AG09309 (cell line): ENCODE measurements around the gene PLEKHA7.
A peak's percentile ranks its signal among the peaks of the same experiment; 100 is the strongest.

Experiments
- DNase-seq: peaks from one replicate; pipeline ENCODE4 v3.0.0-alpha.2; 2010; ENCODE audit warnings: low read depth
- H3K4me3 ChIP-seq: 2 replicates; pipeline ENCODE4 v1.5.1; 2011; ENCODE audit warnings: mild to moderate bottlenecking, low read depth, low read length, moderate library complexity; ENCODE audit not compliant: control insufficient read depth
- TF ChIP-seq, protein P1 (sequence below): IDR thresholded peaks from 2 replicates; pipeline ENCODE4 v1.5.1; 2011; ENCODE audit warnings: mild to moderate bottlenecking, low read depth, low read length, inconsistent platforms; ENCODE audit not compliant: insufficient read depth, control insufficient read depth; ENCODE audit errors: missing control alignments

The PLEKHA7 gene

DNA sequence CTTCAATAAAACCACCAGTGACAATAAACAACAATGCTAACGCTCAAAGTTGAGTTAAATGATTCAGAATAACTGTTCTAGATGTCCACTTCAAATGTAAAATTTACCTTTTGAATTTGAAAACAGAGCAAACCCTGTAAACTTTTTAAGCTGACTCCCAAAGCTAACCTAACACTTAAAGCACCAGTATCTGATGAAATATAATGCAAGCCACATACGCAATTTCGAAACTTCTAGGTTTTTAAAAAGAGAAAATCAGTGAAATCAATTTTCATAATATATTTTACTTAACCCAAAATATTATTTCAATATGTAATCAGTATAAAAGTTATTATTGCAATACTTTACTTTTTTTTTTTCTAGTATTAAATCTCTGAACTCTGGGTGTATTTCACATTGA lies 71.3 kb downstream of the PLEKHA7 start:
- TF ChIP-seq, protein P1, sequence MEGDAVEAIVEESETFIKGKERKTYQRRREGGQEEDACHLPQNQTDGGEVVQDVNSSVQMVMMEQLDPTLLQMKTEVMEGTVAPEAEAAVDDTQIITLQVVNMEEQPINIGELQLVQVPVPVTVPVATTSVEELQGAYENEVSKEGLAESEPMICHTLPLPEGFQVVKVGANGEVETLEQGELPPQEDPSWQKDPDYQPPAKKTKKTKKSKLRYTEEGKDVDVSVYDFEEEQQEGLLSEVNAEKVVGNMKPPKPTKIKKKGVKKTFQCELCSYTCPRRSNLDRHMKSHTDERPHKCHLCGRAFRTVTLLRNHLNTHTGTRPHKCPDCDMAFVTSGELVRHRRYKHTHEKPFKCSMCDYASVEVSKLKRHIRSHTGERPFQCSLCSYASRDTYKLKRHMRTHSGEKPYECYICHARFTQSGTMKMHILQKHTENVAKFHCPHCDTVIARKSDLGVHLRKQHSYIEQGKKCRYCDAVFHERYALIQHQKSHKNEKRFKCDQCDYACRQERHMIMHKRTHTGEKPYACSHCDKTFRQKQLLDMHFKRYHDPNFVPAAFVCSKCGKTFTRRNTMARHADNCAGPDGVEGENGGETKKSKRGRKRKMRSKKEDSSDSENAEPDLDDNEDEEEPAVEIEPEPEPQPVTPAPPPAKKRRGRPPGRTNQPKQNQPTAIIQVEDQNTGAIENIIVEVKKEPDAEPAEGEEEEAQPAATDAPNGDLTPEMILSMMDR: no peak
- H3K4me3 ChIP-seq: no peak overlapping the region
- no peak for DNase-seq

DNA sequence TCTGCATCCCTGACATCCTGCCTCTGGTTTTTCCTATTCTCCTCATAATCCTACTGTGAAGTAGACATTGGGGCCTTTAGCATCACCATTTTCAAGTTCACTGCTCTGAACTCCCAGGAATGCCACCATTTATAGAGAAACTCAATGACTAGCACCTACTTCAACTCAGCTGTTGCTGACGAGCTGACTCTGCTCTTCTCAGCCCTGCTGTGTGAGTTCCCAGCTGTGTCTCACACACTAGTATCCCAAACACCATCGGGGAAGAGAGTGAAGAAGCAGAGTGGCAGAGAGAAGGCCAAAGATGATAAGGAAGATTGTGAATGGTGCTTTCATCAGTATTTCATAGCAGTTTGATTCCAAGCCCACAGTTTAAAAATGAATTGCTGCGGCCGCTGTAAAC lies 71.9 kb downstream of the PLEKHA7 start:
- no peak for DNase-seq

DNA sequence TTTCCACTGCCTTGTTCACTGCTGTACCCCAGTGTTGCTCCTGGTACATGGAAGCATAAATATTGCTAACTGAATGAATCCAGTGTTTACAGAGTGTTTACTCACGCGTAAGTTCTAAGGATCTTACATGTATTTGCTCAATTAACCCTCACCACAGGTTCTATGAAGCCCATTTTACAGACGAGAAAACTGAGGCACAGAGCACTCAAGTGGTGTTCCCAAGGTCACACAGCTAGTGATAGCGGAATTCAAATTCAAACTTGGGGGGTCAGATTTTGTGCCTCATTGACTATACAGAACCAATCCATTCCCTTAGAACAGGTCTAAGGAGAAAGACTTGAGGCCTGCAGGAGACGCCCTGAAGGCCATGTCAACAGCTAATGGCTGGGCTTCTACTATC lies 72.3 kb downstream of the PLEKHA7 start:
- no peak for DNase-seq
- no peak overlapping the region for H3K4me3 ChIP-seq
- TF ChIP-seq, protein P1: no peak

More for the DNA sequence above, 71.9 kb downstream of the PLEKHA7 start:
- H3K4me3 ChIP-seq: no peak overlapping the region
- TF ChIP-seq, protein P1: no peak

DNA sequence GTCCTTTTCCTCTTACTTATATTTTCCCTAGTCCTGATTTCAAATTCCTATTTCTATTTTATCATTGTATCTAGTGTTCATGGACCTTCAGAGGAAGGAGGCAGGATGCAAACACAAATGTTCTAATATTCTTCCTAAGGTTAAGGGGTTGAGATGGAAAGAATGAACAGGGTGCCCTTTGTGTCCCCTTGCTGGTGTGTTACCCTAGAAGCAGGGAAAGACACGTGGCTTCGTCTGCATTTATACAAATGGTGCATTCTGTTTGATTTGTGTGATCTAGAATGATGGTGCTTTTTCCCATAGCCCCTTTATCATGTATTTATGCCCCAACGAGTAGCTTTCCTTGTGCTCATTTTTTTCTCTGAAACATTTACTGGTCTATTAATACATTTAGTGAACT lies 76.2 kb downstream of the PLEKHA7 start:
- TF ChIP-seq, protein P1: no peak
- DNase-seq: no peak

DNA sequence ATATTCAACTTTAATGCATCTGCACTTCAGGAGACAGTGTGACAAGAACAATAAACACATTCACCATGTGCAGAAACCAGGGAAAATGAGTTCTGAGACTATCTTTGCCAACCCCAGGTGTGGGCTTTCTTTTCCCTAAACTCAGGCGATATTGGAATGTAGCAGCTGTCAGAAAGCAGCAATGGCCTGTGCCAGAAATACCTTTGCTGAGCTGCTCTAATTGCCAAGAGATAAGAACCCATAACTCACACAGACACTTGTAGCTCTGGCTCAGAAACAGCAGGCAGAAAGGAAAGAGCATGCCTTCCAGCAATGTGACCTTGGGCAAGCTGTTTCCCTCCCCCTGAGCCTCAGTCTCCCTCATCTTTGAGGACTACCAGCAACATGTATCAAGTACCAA lies 77.6 kb downstream of the PLEKHA7 start:
- TF ChIP-seq, protein P1: no peak
- H3K4me3 ChIP-seq: no peak overlapping the region
- no peak for DNase-seq

More for the DNA sequence above, 76.2 kb downstream of the PLEKHA7 start:
- no peak overlapping the region for H3K4me3 ChIP-seq

DNA sequence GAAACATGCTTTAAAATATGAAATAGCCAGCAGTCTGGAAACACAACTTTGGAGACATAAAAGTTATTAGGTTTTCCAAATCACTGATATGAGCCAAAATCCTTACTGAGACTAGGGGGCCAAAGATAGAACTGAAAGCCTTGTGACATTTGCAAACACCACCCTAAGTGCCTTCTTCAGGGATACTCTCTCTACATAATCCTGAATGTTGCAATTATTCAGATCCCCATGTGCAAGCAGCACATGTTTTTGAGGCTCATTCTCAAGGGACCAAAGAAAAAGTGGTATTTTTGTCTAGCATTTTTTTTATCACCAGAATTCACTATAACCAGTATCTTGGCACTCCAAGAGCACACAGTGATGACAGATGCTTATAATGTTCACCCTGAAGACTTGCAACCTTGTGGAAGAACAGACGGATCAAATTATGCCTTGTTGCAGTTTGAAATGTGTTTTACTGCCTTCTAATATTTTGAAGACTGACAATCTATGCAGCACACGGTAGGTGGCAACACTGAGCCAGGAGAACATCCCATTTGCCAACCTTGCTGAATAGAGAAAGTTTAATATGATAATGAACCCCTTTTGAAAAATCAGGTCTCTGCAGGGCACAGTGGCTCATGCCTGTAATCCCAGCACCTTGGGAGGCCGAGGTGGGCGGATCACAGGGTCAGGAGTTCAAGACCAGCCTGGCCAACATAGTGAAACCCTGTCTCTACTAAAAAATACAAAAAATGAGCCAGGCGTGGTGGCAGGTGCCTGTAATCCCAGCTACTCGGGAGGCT lies 78.5 kb downstream of the PLEKHA7 start:
- no peak overlapping the region for H3K4me3 ChIP-seq
- TF ChIP-seq, protein P1: peak; percentile 70
- DNase-seq: no peak
